ENCODE data around the gene AZU1. TPM values are rescaled to one million over a fixed set of nuclear protein-coding genes. Genes with fewer than 3 reads are reported as not detected.
A peak's percentile ranks its signal among the peaks of the same experiment; 100 is the strongest.

AZU1 gene
- total RNA-seq, 1 experiment from 2014 or later, result not detected

GRCh38 chr19:879711-880438, 52.2 kb downstream of the AZU1 start:
- TF ChIP-seq, protein P1, sequence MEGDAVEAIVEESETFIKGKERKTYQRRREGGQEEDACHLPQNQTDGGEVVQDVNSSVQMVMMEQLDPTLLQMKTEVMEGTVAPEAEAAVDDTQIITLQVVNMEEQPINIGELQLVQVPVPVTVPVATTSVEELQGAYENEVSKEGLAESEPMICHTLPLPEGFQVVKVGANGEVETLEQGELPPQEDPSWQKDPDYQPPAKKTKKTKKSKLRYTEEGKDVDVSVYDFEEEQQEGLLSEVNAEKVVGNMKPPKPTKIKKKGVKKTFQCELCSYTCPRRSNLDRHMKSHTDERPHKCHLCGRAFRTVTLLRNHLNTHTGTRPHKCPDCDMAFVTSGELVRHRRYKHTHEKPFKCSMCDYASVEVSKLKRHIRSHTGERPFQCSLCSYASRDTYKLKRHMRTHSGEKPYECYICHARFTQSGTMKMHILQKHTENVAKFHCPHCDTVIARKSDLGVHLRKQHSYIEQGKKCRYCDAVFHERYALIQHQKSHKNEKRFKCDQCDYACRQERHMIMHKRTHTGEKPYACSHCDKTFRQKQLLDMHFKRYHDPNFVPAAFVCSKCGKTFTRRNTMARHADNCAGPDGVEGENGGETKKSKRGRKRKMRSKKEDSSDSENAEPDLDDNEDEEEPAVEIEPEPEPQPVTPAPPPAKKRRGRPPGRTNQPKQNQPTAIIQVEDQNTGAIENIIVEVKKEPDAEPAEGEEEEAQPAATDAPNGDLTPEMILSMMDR (conservative IDR thresholded peaks at IDR 0.05; ENCODE audit: low read depth, low read length), result no peak
- no peak for TF ChIP-seq EZH2 (IDR thresholded peaks at IDR 0.05; ENCODE audit: borderline replicate concordance, low read depth, low read length, poor library complexity, severe bottlenecking)
- H3K27ac ChIP-seq (ENCODE audit: low read depth, low read length, poor library complexity, severe bottlenecking), result no peak overlapping the region
- H3K27me3 ChIP-seq (replicated peaks; ENCODE audit: insufficient read depth, low read depth, low read length, poor library complexity), result no peaks in the 10 kb centered on the region
- no peak for DNase-seq (ENCODE audit: low spot score)
- no peaks in the 10 kb centered on the region for H3K9me3 ChIP-seq (ENCODE audit: low read depth, low read length, poor library complexity, severe bottlenecking)
- CTCF ChIA-PET, result interaction anchor here (0.6 to 0.8 kb wide), 3 partner anchors 295 to 987 kb away, joined by 3 to 5 read pairs (median 3); no protein-coding TSS in a partner anchor
- no peak overlapping the region for H3K4me3 ChIP-seq (ENCODE audit: low read depth, low read length, poor library complexity, severe bottlenecking)
- no peaks in the 10 kb centered on the region for H3K4me1 ChIP-seq (ENCODE audit: insufficient read depth, low read length, poor library complexity, severe bottlenecking)
- intact Hi-C loops (cut with micrococcal nuclease; ENCODE audit: unreplicated experiment), result no loop called here
- POLR2A ChIA-PET (ENCODE audit: low non-redundant PET), result interaction anchor here (0.6 kb wide), 1 partner anchor 16 kb away, joined by 4 read pairs; no protein-coding TSS in a partner anchor
- H3K36me3 ChIP-seq (ENCODE audit: insufficient read depth, low read length, poor library complexity, severe bottlenecking), result peaks cover 26% of the 10 kb centered on the region
- no TSS peak for BruUV-seq (replicated peaks)

Small RNA genes within 50 kb of the gene (microRNA-seq; reads per million reads assigned to microRNA genes)
- gene MIR3187 (503 reads per million, percentile 76 among the genes with 10 or more reads in this experiment), gene MIR4745 (34.5 reads per million, percentile 51 among the genes with 10 or more reads in this experiment)

Other genes starting within 250 kb of the AZU1 start
- 13.1 and 15.7 TPM in 2 replicates for gene HCN2, start 238.0 kb upstream of the AZU1 start, total RNA-seq (2021)
- gene POLRMT, start 194.3 kb upstream of the AZU1 start, total RNA-seq (2021), result 100 and 107 TPM in 2 replicates
- 0.19 and 0.57 TPM in 2 replicates for gene FGF22, start 188.0 kb upstream of the AZU1 start, total RNA-seq (2021)
- 90.2 and 93.3 TPM in 2 replicates for gene RNF126, start 164.6 kb upstream of the AZU1 start, total RNA-seq (2021)
- 5.9 and 6.0 TPM in 2 replicates for gene FSTL3, start 151.4 kb upstream of the AZU1 start, total RNA-seq (2021)
- gene PRSS57, start 132.4 kb upstream of the AZU1 start, total RNA-seq (2021), result not detected in 2 replicates
- 21.2 and 40.3 TPM in 2 replicates for gene PALM, start 118.9 kb upstream of the AZU1 start, total RNA-seq (2021)
- 0.11 TPM in 1 of 2 replicates, not detected in the other for gene MISP, start 76.7 kb upstream of the AZU1 start, total RNA-seq (2021)
- gene PTBP1, start 30.4 kb upstream of the AZU1 start, total RNA-seq (2021), result 713 and 800 TPM in 2 replicates
- 13.3 and 20.1 TPM in 2 replicates for gene PLPPR3, start 5.9 kb upstream of the AZU1 start, total RNA-seq (2021)
- gene PRTN3, start 13.2 kb downstream of the AZU1 start, total RNA-seq (2021), result not detected in 2 replicates
- not detected in 2 replicates for gene ELANE, start 24.5 kb downstream of the AZU1 start, total RNA-seq (2021)
- 1.1 and 1.4 TPM in 2 replicates for gene CFD, start 31.8 kb downstream of the AZU1 start, total RNA-seq (2021)
- gene MED16, start 65.3 kb downstream of the AZU1 start, total RNA-seq (2021), result 83.0 and 86.3 TPM in 2 replicates
- not detected in 2 replicates for gene RNU6-9, start 65.6 kb downstream of the AZU1 start, total RNA-seq (2021)
- gene R3HDM4, start 85.4 kb downstream of the AZU1 start, total RNA-seq (2021), result 39.3 and 45.5 TPM in 2 replicates
- gene KISS1R, start 89.5 kb downstream of the AZU1 start, total RNA-seq (2021), result 0.20 TPM in 1 of 2 replicates, not detected in the other
- 19.6 and 26.3 TPM in 2 replicates for gene ARID3A, start 98.2 kb downstream of the AZU1 start, total RNA-seq (2021)
- gene WDR18, start 156.5 kb downstream of the AZU1 start, total RNA-seq (2021), result 109 and 116 TPM in 2 replicates
- gene GRIN3B, start 172.6 kb downstream of the AZU1 start, total RNA-seq (2021), result not detected in 2 replicates
- gene TMEM259, start 193.3 kb downstream of the AZU1 start, total RNA-seq (2021), result 151 and 170 TPM in 2 replicates
- not detected in 2 replicates for gene RNU6-2, start 193.7 kb downstream of the AZU1 start, total RNA-seq (2021)
- gene CNN2, start 198.8 kb downstream of the AZU1 start, total RNA-seq (2021), result 112 and 146 TPM in 2 replicates
- 12.0 and 21.2 TPM in 2 replicates for gene ABCA7, start 212.3 kb downstream of the AZU1 start, total RNA-seq (2021)
- gene ARHGAP45, start 239.3 kb downstream of the AZU1 start, total RNA-seq (2021), result 3.2 and 3.4 TPM in 2 replicates